Measurements from ENCODE around the gene PLPP4.

The PLPP4 gene

GRCh38 chr10:120570418-120570817 is 113.4 kb downstream of the PLPP4 start:
- Mint-ChIP-seq H3K36me3 (ENCODE audit: low read depth) (no peaks in the 10 kb centered on the region), H3K27me3 (ENCODE audit: low read depth, poor library complexity) (peaks cover 28% of the 10 kb centered on the region), H3K27ac (no peak overlapping the region), H3K4me1 (peaks cover 16% of the 10 kb centered on the region), H3K9me3 (no peaks in the 10 kb centered on the region), H3K4me3 (no peak overlapping the region)
- DNase-seq, result no peak
- no peak for TF ChIP-seq CTCF (IDR thresholded peaks at IDR 0.05)

- no peak overlapping the region for H3K27ac Mint-ChIP-seq
- no peak overlapping the region for H3K4me3 Mint-ChIP-seq
- DNase-seq, result no peak
- TF ChIP-seq CTCF (IDR thresholded peaks at IDR 0.05), result no peak
- peaks cover 16% of the 10 kb centered on the region for H3K4me1 Mint-ChIP-seq
- H3K9me3 Mint-ChIP-seq, result no peaks in the 10 kb centered on the region
- H3K27me3 Mint-ChIP-seq (ENCODE audit: low read depth, poor library complexity), result peaks cover 34% of the 10 kb centered on the region
- no peaks in the 10 kb centered on the region for H3K36me3 Mint-ChIP-seq (ENCODE audit: low read depth)
These were observed 114.2 kb downstream of the PLPP4 start for GRCh38 chr10:120571266-120571665.

GRCh38 chr10:120572307-120572706 is 115.3 kb downstream of the PLPP4 start:
- no peak overlapping the region for H3K27ac Mint-ChIP-seq
- peaks cover 22% of the 10 kb centered on the region for H3K4me1 Mint-ChIP-seq

GRCh38 chr10:120573355-120573754 is 116.3 kb downstream of the PLPP4 start:
- H3K4me1 Mint-ChIP-seq, result peaks cover 32% of the 10 kb centered on the region
- H3K4me3 Mint-ChIP-seq, result no peak overlapping the region
- H3K27ac Mint-ChIP-seq, result no peak overlapping the region
- peaks cover 28% of the 10 kb centered on the region for H3K27me3 Mint-ChIP-seq (ENCODE audit: low read depth, poor library complexity)
- no peaks in the 10 kb centered on the region for H3K36me3 Mint-ChIP-seq (ENCODE audit: low read depth)
- TF ChIP-seq CTCF (IDR thresholded peaks at IDR 0.05), result no peak
- no peak for DNase-seq
- no peaks in the 10 kb centered on the region for H3K9me3 Mint-ChIP-seq

More at GRCh38 chr10:120572307-120572706, 115.3 kb downstream of the PLPP4 start:
- Mint-ChIP-seq H3K36me3 (ENCODE audit: low read depth) (no peaks in the 10 kb centered on the region), H3K9me3 (no peaks in the 10 kb centered on the region), H3K4me3 (no peak overlapping the region), H3K27me3 (ENCODE audit: low read depth, poor library complexity) (peaks cover 32% of the 10 kb centered on the region)
- DNase-seq, result no peak
- TF ChIP-seq CTCF (IDR thresholded peaks at IDR 0.05), result no peak

- DNase-seq, result no peak
- H3K27me3 Mint-ChIP-seq (ENCODE audit: low read depth, poor library complexity), result peaks cover 26% of the 10 kb centered on the region
- no peak for TF ChIP-seq CTCF (IDR thresholded peaks at IDR 0.05)
- no peak overlapping the region for H3K27ac Mint-ChIP-seq
- H3K36me3 Mint-ChIP-seq (ENCODE audit: low read depth), result no peaks in the 10 kb centered on the region
- peaks cover 43% of the 10 kb centered on the region for H3K4me1 Mint-ChIP-seq
- no peak overlapping the region for H3K4me3 Mint-ChIP-seq
- no peaks in the 10 kb centered on the region for H3K9me3 Mint-ChIP-seq
These were observed 118.0 kb downstream of the PLPP4 start for GRCh38 chr10:120574981-120575380.

- H3K27ac Mint-ChIP-seq, result no peak overlapping the region
- peaks cover 48% of the 10 kb centered on the region for H3K4me1 Mint-ChIP-seq
- TF ChIP-seq CTCF (IDR thresholded peaks at IDR 0.05), result no peak
- DNase-seq, result no peak
- no peaks in the 10 kb centered on the region for H3K36me3 Mint-ChIP-seq (ENCODE audit: low read depth)
- no peaks in the 10 kb centered on the region for H3K9me3 Mint-ChIP-seq
- H3K27me3 Mint-ChIP-seq (ENCODE audit: low read depth, poor library complexity), result peaks cover 26% of the 10 kb centered on the region
- H3K4me3 Mint-ChIP-seq, result no peak overlapping the region
These were observed 118.4 kb downstream of the PLPP4 start for GRCh38 chr10:120575411-120575810.
